Activated CD4-positive, alpha-beta T cell treated with anti-CD3 and anti-CD28 coated beads, Interleukin-2, amount 50 U/mL, for 24 hours (primary cell): Measurements from ENCODE around the gene CLIC5.

ENCODE experiments used
- DNase-seq, 2 donors: peaks; one replicate each; pipeline ENCODE4 v3.0.0-alpha.2; 2020; ENCODE audit warnings: low read depth in 1 of 2, low spot score in 1 of 2

Gene CLIC5

GRCh38 chr6:45850378-45851033 is 165.2 kb downstream of the CLIC5 start:
- no peak for DNase-seq

GRCh38 chr6:45845567-45845966 is 170.1 kb downstream of the CLIC5 start:
- no peak for DNase-seq

- no peak for DNase-seq
These were observed 170.7 kb downstream of the CLIC5 start for GRCh38 chr6:45844986-45845385.

GRCh38 chr6:45843848-45844521 is 171.7 kb downstream of the CLIC5 start:
- no peak for DNase-seq

GRCh38 chr6:45841062-45841461 is 174.6 kb downstream of the CLIC5 start:
- DNase-seq, result no peak

GRCh38 chr6:45838996-45839395 is 176.7 kb downstream of the CLIC5 start:
- DNase-seq, result no peak

- no peak for DNase-seq
These were observed 177.2 kb downstream of the CLIC5 start for GRCh38 chr6:45838451-45838850.

- DNase-seq, result no peak
These were observed 178.0 kb downstream of the CLIC5 start for GRCh38 chr6:45837541-45838200.

- DNase-seq, result no peak
These were observed 178.7 kb downstream of the CLIC5 start for GRCh38 chr6:45836984-45837383.

GRCh38 chr6:45836438-45836824 is 179.2 kb downstream of the CLIC5 start:
- DNase-seq, result no peak

GRCh38 chr6:45835721-45836437 is 179.8 kb downstream of the CLIC5 start:
- DNase-seq, result no peak

GRCh38 chr6:45832063-45832462 is 183.6 kb downstream of the CLIC5 start:
- DNase-seq, result no peak
